HepG2 (cell line): ENCODE data around the gene PRXL2B. TPM values are rescaled to one million over a fixed set of nuclear protein-coding genes. Genes with fewer than 3 reads are reported as not detected.

Source experiments
- GABPA ChIP-seq, 2 experiments: IDR thresholded peaks; 2 replicates each; pipeline ENCODE4 v1.6.1; 2011 to 2016; ENCODE audit warnings: low read depth in 2 of 2, low read length in 1 of 2, missing biosample characterization in 1 of 2, missing genetic modification characterization in 1 of 2
- GATAD2A ChIP-seq: IDR thresholded peaks from 2 replicates; pipeline ENCODE4 v1.6.1; 2016
- HDAC1 ChIP-seq: sonication (generic); formaldehyde crosslinking; IDR thresholded peaks from 2 replicates; pipeline ENCODE4 v1.5.1; 2020; ENCODE audit warnings: mild to moderate bottlenecking, missing genetic modification reagents
- MXD4 ChIP-seq: IDR thresholded peaks from 2 replicates; pipeline ENCODE4 v1.6.1; 2016; ENCODE audit warnings: mild to moderate bottlenecking, missing biosample characterization, missing genetic modification reagents
- NBN ChIP-seq: fragments of 450-650 bp; conservative IDR thresholded peaks from 2 replicates; pipeline ENCODE4 v1.6.1; 2017
- PITX1 ChIP-seq: sonication (generic); formaldehyde crosslinking; IDR thresholded peaks from 2 replicates; pipeline ENCODE4 v1.5.1; 2020; ENCODE audit warnings: mild to moderate bottlenecking, missing genetic modification reagents
- RORA ChIP-seq: sonication (generic); formaldehyde crosslinking; IDR thresholded peaks from 2 replicates; pipeline ENCODE4 v1.5.0; 2020; ENCODE audit warnings: mild to moderate bottlenecking, missing genetic modification reagents, moderate library complexity
- RXRB ChIP-seq: IDR thresholded peaks from 2 replicates; pipeline ENCODE4 v1.6.1; 2016; ENCODE audit warnings: borderline replicate concordance, missing genetic modification reagents, missing compliant biosample characterization
- THAP11 ChIP-seq: IDR thresholded peaks from 2 replicates; pipeline ENCODE4 v1.6.1; 2016; ENCODE audit warnings: missing biosample characterization, missing genetic modification reagents
- ZFP36L1 ChIP-seq: sonication (generic); formaldehyde crosslinking; IDR thresholded peaks from 2 replicates; pipeline ENCODE4 v1.8.0; 2022; ENCODE audit warnings: mild to moderate bottlenecking, missing genetic modification reagents, moderate library complexity
- ZFY ChIP-seq: sonication (generic); formaldehyde crosslinking; IDR thresholded peaks from 2 replicates; pipeline ENCODE4 v1.4.0; 2020; ENCODE audit warnings: missing genetic modification reagents
- ZFYVE20 ChIP-seq: sonication (generic); formaldehyde crosslinking; IDR thresholded peaks from 2 replicates; pipeline ENCODE4 v1.8.0; 2023; ENCODE audit warnings: low read depth, mild to moderate bottlenecking, moderate library complexity, missing genetic modification reagents, borderline replicate concordance
- ZNF180 ChIP-seq: sonication (generic); formaldehyde crosslinking; IDR thresholded peaks from 2 replicates; pipeline ENCODE4 v1.4.0; 2020; ENCODE audit warnings: low read depth, missing genetic modification reagents, borderline replicate concordance
- ZNF468 ChIP-seq: sonication (generic); formaldehyde crosslinking; IDR thresholded peaks from 2 replicates; pipeline ENCODE4 v1.8.0; 2022; ENCODE audit warnings: mild to moderate bottlenecking, moderate library complexity, missing genetic modification reagents
- ZNF766 ChIP-seq: sonication (generic); formaldehyde crosslinking; IDR thresholded peaks from 2 replicates; pipeline ENCODE4 v1.5.0; 2020; ENCODE audit warnings: missing genetic modification reagents, borderline replicate concordance
- polyA plus RNA-seq, 8 experiments: library from polyadenylated mRNA; depleted of rRNA in 3 of 8; stranded (reverse) in 7 of 8; unstranded in 1 of 8; fragments of >200 nt; fragmentation: Illumina TruSeq in 4 of 8; extraction: Trizol in 4 of 8; gene quantifications; 2 replicates each; pipeline versions ENCODE4 v1.2.1 to v1.2.3, GENCODE V29; 2011 to 2016; ENCODE audit warnings: low read depth in 4 of 8, missing spikeins in 1 of 8, mixed read lengths in 1 of 8; ENCODE audit not compliant: insufficient read depth in 1 of 8
- total RNA-seq, 5 experiments: library from RNA; depleted of rRNA; stranded (reverse); fragments of >200 nt; fragmentation: Illumina TruSeq; extraction: Trizol; gene quantifications; 2 replicates each; pipeline ENCODE4 v1.2.3, GENCODE V29; 2016; ENCODE audit warnings: low read depth in 1 of 5
- TF ChIP-seq, protein P1 (sequence below): sonication (generic); formaldehyde crosslinking; IDR thresholded peaks from 2 replicates; pipeline ENCODE4 v1.4.0; 2020; ENCODE audit warnings: mild to moderate bottlenecking, missing genetic modification reagents
- TF ChIP-seq, protein P2 (sequence below): sonication (generic); formaldehyde crosslinking; IDR thresholded peaks from 2 replicates; pipeline ENCODE4 v1.8.0; 2022; ENCODE audit warnings: missing genetic modification reagents, mild to moderate bottlenecking, inconsistent platforms, borderline replicate concordance
- TF ChIP-seq, protein P3 (sequence below): IDR thresholded peaks from 2 replicates; pipeline ENCODE4 v1.6.1; 2016; ENCODE audit warnings: missing compliant biosample characterization, missing genetic modification reagents, borderline replicate concordance
- TF ChIP-seq, protein P4 (sequence below): sonication (generic); formaldehyde crosslinking; IDR thresholded peaks from 2 replicates; pipeline ENCODE4 v1.8.0; 2022; ENCODE audit warnings: mild to moderate bottlenecking, missing genetic modification reagents
- TF ChIP-seq, protein P5 (sequence below): sonication (generic); formaldehyde crosslinking; IDR thresholded peaks from 2 replicates; pipeline ENCODE4; 2020; ENCODE audit warnings: missing genetic modification reagents, mild to moderate bottlenecking, borderline replicate concordance
- TF ChIP-seq, protein P6 (sequence below): IDR thresholded peaks from 2 replicates; pipeline ENCODE4 v1.6.1; 2018; ENCODE audit warnings: missing genetic modification reagents

PRXL2B gene
- total and polyA plus RNA-seq, 2 of the 13 experiments (the other 11 are each of a cell fraction or from before 2014, with no cell fraction given), result 16.8 to 22.1 TPM

DNA sequence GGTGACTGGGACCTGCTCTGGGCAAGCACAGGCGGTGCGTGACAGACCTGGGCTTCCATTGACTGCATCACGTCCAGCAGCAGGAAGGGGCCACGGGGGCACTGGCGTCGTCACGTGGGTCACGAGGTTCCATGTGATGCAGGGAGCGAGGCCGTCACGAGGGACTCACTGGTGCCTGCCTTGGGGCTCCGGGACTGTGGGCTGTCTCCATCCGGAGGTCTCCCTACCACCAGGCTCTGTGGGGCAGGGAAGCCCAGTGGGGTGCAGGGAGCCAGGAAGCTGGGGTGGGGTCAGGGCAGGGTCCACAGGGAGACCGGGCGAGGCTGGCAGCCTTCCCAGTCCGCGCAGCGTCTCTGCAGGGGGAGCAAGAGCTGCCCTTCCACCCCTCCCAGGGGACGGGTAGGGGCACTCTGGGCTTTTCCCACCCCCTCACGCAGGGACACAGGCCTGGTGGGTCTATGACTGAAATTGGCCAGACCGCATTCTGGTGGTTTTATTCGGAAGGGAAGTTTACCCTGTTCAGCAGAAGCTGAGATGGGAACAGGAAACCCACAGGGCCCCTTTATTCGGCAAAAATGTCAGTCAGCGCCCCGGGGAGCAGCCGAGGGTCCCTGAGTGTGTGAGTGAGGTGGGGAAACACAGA is 30.8 kb upstream of the PRXL2B start (continued):
- TF ChIP-seq, protein P1, sequence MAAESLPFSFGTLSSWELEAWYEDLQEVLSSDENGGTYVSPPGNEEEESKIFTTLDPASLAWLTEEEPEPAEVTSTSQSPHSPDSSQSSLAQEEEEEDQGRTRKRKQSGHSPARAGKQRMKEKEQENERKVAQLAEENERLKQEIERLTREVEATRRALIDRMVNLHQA (CRISPR knock-in tag), result no peak
- no peak for TF ChIP-seq ZFYVE20
- peak; percentile 45 for TF ChIP-seq HDAC1 (CRISPR knock-in tag)
- TF ChIP-seq, protein P2, sequence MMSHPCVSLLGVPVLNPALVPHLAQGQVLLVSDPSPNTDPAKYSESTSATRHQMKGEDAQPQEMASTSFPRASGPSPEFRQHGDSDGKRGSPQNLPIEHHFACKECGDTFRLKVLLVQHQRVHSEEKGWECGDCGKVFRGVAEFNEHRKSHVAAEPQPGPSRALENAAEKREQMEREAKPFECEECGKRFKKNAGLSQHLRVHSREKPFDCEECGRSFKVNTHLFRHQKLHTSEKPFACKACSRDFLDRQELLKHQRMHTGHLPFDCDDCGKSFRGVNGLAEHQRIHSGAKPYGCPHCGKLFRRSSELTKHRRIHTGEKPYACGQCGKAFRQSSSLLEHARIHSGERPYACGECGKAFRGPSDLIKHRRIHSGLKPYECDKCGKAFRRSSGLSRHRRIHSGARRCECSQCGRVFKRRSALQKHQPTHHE (CRISPR knock-in tag), result no peak
- peak; percentile 23; the same call in 1 of the 2 replicates for TF ChIP-seq ZFY (CRISPR knock-in tag)
- TF ChIP-seq, protein P3, sequence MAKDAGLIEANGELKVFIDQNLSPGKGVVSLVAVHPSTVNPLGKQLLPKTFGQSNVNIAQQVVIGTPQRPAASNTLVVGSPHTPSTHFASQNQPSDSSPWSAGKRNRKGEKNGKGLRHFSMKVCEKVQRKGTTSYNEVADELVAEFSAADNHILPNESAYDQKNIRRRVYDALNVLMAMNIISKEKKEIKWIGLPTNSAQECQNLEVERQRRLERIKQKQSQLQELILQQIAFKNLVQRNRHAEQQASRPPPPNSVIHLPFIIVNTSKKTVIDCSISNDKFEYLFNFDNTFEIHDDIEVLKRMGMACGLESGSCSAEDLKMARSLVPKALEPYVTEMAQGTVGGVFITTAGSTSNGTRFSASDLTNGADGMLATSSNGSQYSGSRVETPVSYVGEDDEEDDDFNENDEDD (CRISPR knock-in tag), result peak; percentile 79; the same call in 1 of the 2 replicates
- peak; percentile 9; the same call in 1 of the 2 replicates for TF ChIP-seq THAP11 (CRISPR knock-in tag)
- TF ChIP-seq PITX1 (CRISPR knock-in tag), result peak; percentile 56; the same call in 1 of the 2 replicates
- 0 out of 2 replicates have a peak, but pooled peaks have one; percentile 26 for TF ChIP-seq ZFP36L1 (CRISPR knock-in tag)
- no peak for TF ChIP-seq NBN
- peak; percentile 26; the same call in 1 of the 2 replicates for TF ChIP-seq RXRB (CRISPR knock-in tag)
- TF ChIP-seq RORA, result no peak
- 0 out of 2 replicates have a peak, but pooled peaks have one; percentile 21 for TF ChIP-seq MXD4 (CRISPR knock-in tag)
- TF ChIP-seq, protein P4, sequence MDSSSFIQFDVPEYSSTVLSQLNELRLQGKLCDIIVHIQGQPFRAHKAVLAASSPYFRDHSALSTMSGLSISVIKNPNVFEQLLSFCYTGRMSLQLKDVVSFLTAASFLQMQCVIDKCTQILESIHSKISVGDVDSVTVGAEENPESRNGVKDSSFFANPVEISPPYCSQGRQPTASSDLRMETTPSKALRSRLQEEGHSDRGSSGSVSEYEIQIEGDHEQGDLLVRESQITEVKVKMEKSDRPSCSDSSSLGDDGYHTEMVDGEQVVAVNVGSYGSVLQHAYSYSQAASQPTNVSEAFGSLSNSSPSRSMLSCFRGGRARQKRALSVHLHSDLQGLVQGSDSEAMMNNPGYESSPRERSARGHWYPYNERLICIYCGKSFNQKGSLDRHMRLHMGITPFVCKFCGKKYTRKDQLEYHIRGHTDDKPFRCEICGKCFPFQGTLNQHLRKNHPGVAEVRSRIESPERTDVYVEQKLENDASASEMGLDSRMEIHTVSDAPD (CRISPR knock-in tag), result no peak
- TF ChIP-seq ZNF766, result 0 out of 2 replicates have a peak, but pooled peaks have one; percentile 70
- TF ChIP-seq ZNF180 (CRISPR knock-in tag), result no peak
- TF ChIP-seq ZNF468 (CRISPR knock-in tag), result peak; percentile 81; the same call in 1 of the 2 replicates
- TF ChIP-seq, protein P5, sequence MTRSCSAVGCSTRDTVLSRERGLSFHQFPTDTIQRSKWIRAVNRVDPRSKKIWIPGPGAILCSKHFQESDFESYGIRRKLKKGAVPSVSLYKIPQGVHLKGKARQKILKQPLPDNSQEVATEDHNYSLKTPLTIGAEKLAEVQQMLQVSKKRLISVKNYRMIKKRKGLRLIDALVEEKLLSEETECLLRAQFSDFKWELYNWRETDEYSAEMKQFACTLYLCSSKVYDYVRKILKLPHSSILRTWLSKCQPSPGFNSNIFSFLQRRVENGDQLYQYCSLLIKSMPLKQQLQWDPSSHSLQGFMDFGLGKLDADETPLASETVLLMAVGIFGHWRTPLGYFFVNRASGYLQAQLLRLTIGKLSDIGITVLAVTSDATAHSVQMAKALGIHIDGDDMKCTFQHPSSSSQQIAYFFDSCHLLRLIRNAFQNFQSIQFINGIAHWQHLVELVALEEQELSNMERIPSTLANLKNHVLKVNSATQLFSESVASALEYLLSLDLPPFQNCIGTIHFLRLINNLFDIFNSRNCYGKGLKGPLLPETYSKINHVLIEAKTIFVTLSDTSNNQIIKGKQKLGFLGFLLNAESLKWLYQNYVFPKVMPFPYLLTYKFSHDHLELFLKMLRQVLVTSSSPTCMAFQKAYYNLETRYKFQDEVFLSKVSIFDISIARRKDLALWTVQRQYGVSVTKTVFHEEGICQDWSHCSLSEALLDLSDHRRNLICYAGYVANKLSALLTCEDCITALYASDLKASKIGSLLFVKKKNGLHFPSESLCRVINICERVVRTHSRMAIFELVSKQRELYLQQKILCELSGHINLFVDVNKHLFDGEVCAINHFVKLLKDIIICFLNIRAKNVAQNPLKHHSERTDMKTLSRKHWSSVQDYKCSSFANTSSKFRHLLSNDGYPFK (CRISPR knock-in tag), result no peak
- 0 out of 2 replicates have a peak, but pooled peaks have one; percentile 38 for TF ChIP-seq GATAD2A
- TF ChIP-seq GABPA (IDR thresholded peaks at IDR 0.05; ENCODE audit: low read depth, low read length), result no peak
- peak; percentile 68 for TF ChIP-seq GABPA (CRISPR knock-in tag; IDR thresholded peaks at IDR 0.05; ENCODE audit: low read depth)
- TF ChIP-seq, protein P6, sequence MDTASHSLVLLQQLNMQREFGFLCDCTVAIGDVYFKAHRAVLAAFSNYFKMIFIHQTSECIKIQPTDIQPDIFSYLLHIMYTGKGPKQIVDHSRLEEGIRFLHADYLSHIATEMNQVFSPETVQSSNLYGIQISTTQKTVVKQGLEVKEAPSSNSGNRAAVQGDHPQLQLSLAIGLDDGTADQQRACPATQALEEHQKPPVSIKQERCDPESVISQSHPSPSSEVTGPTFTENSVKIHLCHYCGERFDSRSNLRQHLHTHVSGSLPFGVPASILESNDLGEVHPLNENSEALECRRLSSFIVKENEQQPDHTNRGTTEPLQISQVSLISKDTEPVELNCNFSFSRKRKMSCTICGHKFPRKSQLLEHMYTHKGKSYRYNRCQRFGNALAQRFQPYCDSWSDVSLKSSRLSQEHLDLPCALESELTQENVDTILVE, result no peak
